Measurements from ENCODE around the gene SFXN3.
"Not testable (repeated sequence)": the region's sequence is repeated elsewhere in the genome, so short reads cannot be mapped to it uniquely, and the experiment has no call there.

Gene SFXN3

GRCh38 chr10:101016814-101017213, 14.2 kb upstream of the SFXN3 start:
- no peak for DNase-seq

- no peak for DNase-seq
Measured at GRCh38 chr10:101018118-101018599, 12.9 kb upstream of the SFXN3 start.

- peak; percentile 62 to 78 for DNase-seq
Measured at GRCh38 chr10:101018600-101019439, 12.2 kb upstream of the SFXN3 start.

- no peak for DNase-seq
Measured at GRCh38 chr10:101019440-101019703, 11.7 kb upstream of the SFXN3 start.

- no peak for DNase-seq
Measured at GRCh38 chr10:101020427-101021075, 10.5 kb upstream of the SFXN3 start.

GRCh38 chr10:101021239-101021638, 9.8 kb upstream of the SFXN3 start:
- no peak for DNase-seq

- no peak for DNase-seq
Measured at GRCh38 chr10:101021692-101022251, 9.3 kb upstream of the SFXN3 start.

- no peak for DNase-seq
Measured at GRCh38 chr10:101022967-101023705, 7.9 kb upstream of the SFXN3 start.

- no peak for DNase-seq
Measured at GRCh38 chr10:101027106-101027720, 3.8 kb upstream of the SFXN3 start.

GRCh38 chr10:101028446-101029337, 2.3 kb upstream of the SFXN3 start:
- DNase-seq: no peak

GRCh38 chr10:101029520-101030295, 1.3 kb upstream of the SFXN3 start:
- DNase-seq: no peak

GRCh38 chr10:101030496-101031127, 422 bp upstream of the SFXN3 start:
- DNase-seq: no peak

GRCh38 chr10:101031796-101032636, 982 bp downstream of the SFXN3 start:
- peak; percentile 83 to 86 for DNase-seq

- peak; percentile 71 to 76 for DNase-seq
Measured at GRCh38 chr10:101032637-101033224, 1.7 kb downstream of the SFXN3 start.

GRCh38 chr10:101033276-101033675, 2.2 kb downstream of the SFXN3 start:
- DNase-seq: no peak

- not testable (repeated sequence) for DNase-seq
Measured at GRCh38 chr10:101034404-101034803, 3.4 kb downstream of the SFXN3 start.

- DNase-seq: no peak
Measured at GRCh38 chr10:101035314-101035713, 4.3 kb downstream of the SFXN3 start.

- DNase-seq: no peak
Measured at GRCh38 chr10:101035916-101036702, 5.1 kb downstream of the SFXN3 start.
